K562 (cell line): ENCODE results near the gene SYT8. TPM values are rescaled to one million over a fixed set of nuclear protein-coding genes. Genes with fewer than 3 reads are reported as not detected.

Experiments
- ATAC-seq: fragments of 200-7000 bp; cut with Tn5 transposase; 3 replicates; pipeline ENCODE4 v1.9.1; 2020; ENCODE audit warnings: moderate library complexity
- BruUV-seq: library from RNA; stranded (reverse); fragments of 400-500 nt; replicated peaks from 2 replicates; lab custom pipeline; 2021; lab: Mats Ljungman, UMichigan
- CTCF ChIA-PET: fragments of 300-600 bp; formaldehyde crosslinking; extraction: SDS; loops from one replicate; lab custom pipeline; 2021; ENCODE audit warnings: low intra/inter-chr PET ratio; lab: Yijun Ruan, JAX
- POLR2A ChIA-PET: fragments of 300-600, 350-650 bp; sonication (Branson Sonifier 250); formaldehyde crosslinking; extraction: SDS; loops from one replicate; lab custom pipeline; 2021; ENCODE audit warnings: antibody characterized with exemption, inconsistent platforms; lab: Yijun Ruan, JAX
- DNase-seq, 4 experiments: peaks; one replicate each; pipeline versions ENCODE4 v3.0.0 to v3.0.0-alpha.2; 2011 to 2018; ENCODE audit warnings: low spot score in 3 of 4, mixed read lengths in 3 of 4; ENCODE audit errors: extremely low read depth in 1 of 4
- FAIRE-seq: peaks from 2 replicates; lab custom pipeline; 2011; peaks lifted over from hg19 to GRCh38; lab: Jason Lieb, UNC
- H2AFZ ChIP-seq: 2 replicates; pipeline ENCODE4 v1.6.0; 2011; ENCODE audit warnings: low read depth, low read length, control low read depth, inconsistent platforms
- H3K27ac ChIP-seq: fragments of 200-600 bp; 3 replicates; pipeline ENCODE4 v1.8.0; 2011; ENCODE audit warnings: low read depth, mild to moderate bottlenecking, control low read depth, inconsistent platforms, low read length, moderate library complexity, mixed read lengths; ENCODE audit errors: extremely low read depth
- H3K27me3 ChIP-seq, 2 experiments: fragments of 300-600 bp in 1 of 2; 2 replicates in 1 of 2; 3 replicates in 1 of 2; pipeline versions ENCODE4 v1.6.0 to v1.8.0; 2011; ENCODE audit warnings: inconsistent platforms in 2 of 2, low read length in 2 of 2, mild to moderate bottlenecking in 1 of 2, mixed read lengths in 1 of 2, moderate library complexity in 1 of 2; ENCODE audit not compliant: control insufficient read depth in 2 of 2, insufficient read depth in 2 of 2
- H3K36me3 ChIP-seq: fragments of 300-600 bp; 3 replicates; pipeline ENCODE4 v1.8.0; 2011; ENCODE audit warnings: mild to moderate bottlenecking, low read length, inconsistent platforms; ENCODE audit not compliant: control insufficient read depth, insufficient read depth
- H3K4me1 ChIP-seq, 2 experiments: fragments of 200-600 bp in 1 of 2; replicated peaks in 1 of 2; 2 replicates in 1 of 2; 3 replicates in 1 of 2; pipeline versions ENCODE4 v1.5.1 to v1.8.0; 2011; ENCODE audit warnings: inconsistent platforms in 2 of 2, low read length in 2 of 2, mild to moderate bottlenecking in 1 of 2, mixed read lengths in 1 of 2, moderate library complexity in 1 of 2; ENCODE audit not compliant: control insufficient read depth in 2 of 2, insufficient read depth in 2 of 2
- H3K4me2 ChIP-seq: 2 replicates; pipeline ENCODE4 v1.6.1; 2011; ENCODE audit warnings: low read length, control low read depth, inconsistent platforms, mixed read lengths; ENCODE audit not compliant: insufficient read depth
- H3K4me3 ChIP-seq: fragments of 200-600 bp; sonication (generic), shearing (Covaris generic); 2 replicates; pipeline ENCODE4 v1.5.1; 2016; ENCODE audit warnings: control low read depth, inconsistent platforms
- H3K79me2 ChIP-seq: fragments of 200-600 bp; 3 replicates; pipeline ENCODE4 v1.8.0; 2011; ENCODE audit warnings: low read length, inconsistent platforms; ENCODE audit not compliant: control insufficient read depth, insufficient read depth
- H3K9ac ChIP-seq, 2 experiments: 2 replicates each; pipeline versions ENCODE4 v1.6.0 to v1.6.1; 2011; ENCODE audit warnings: low read depth in 2 of 2, low read length in 2 of 2, control low read depth in 1 of 2, inconsistent platforms in 1 of 2, mild to moderate bottlenecking in 1 of 2, mixed read lengths in 1 of 2; ENCODE audit not compliant: insufficient read depth in 1 of 2
- H3K9me1 ChIP-seq: one replicate; pipeline ENCODE4 v1.6.0; 2011; ENCODE audit warnings: inconsistent platforms, mild to moderate bottlenecking, low read length, moderate library complexity; ENCODE audit not compliant: control insufficient read depth, insufficient read depth
- H3K9me3 ChIP-seq: replicated peaks from 2 replicates; pipeline ENCODE4 v1.5.1; 2011; ENCODE audit warnings: low read depth, low read length, inconsistent platforms; ENCODE audit not compliant: control insufficient read depth, insufficient read depth
- H4K20me1 ChIP-seq: replicated peaks from 2 replicates; pipeline ENCODE4 v1.6.1; 2011; ENCODE audit warnings: low read length, inconsistent platforms, mixed read lengths; ENCODE audit not compliant: control insufficient read depth, insufficient read depth
- AFF1 ChIP-seq, 2 experiments: fragments of 450-650 bp; IDR thresholded peaks; 2 replicates each; pipeline ENCODE4 v1.6.1; 2018; ENCODE audit warnings: mild to moderate bottlenecking in 2 of 2, low read depth in 1 of 2; ENCODE audit not compliant: partially characterized antibody in 2 of 2
- HCFC1 ChIP-seq: IDR thresholded peaks from 2 replicates; pipeline ENCODE4 v1.6.1; 2012; ENCODE audit warnings: low read depth, low read length, improper control_type of control experiment
- HIVEP1 ChIP-seq: fragments of 250-450 bp; sonication (Bioruptor Pico); IDR thresholded peaks from 2 replicates; pipeline ENCODE4 v1.4.0; 2020; ENCODE audit warnings: mild to moderate bottlenecking
- HNRNPH1 ChIP-seq: fragments of 200-400 bp; formaldehyde crosslinking; optimal IDR thresholded peaks from 2 replicates; pipeline ENCODE3; 2017; ENCODE audit warnings: low read depth, mild to moderate bottlenecking, low read length, moderate library complexity
- TRIM25 ChIP-seq: fragments of 450-650 bp; IDR thresholded peaks from 2 replicates; pipeline ENCODE4 v1.7.0; 2016; ENCODE audit warnings: borderline replicate concordance
- WGBS: fragments of 100-300 bp; shearing (Covaris generic); methylation state at CpG from one replicate; pipeline ENCODE4 v1.1.6; 2016; ENCODE audit warnings: low coverage, mixed read lengths; ENCODE audit not compliant: insufficient coverage; ENCODE audit errors: missing lambda C conversion rate; 5-methylcytosine and 5-hydroxymethylcytosine counted together
- in situ Hi-C: fragments of 300-500 bp; cut with MboI; formaldehyde crosslinking; loops from 4 replicates; pipeline ENCODE4 v1.15.0; 2018; ENCODE audit warnings: inconsistent platforms, mixed read lengths
- intact Hi-C: fragments of 100-400 bp; cut with micrococcal nuclease; formaldehyde crosslinking; loops from 2 replicates; pipeline ENCODE4 v1.14.2; 2022
- polyA plus RNA-seq, 8 experiments: library from polyadenylated mRNA; depleted of rRNA in 4 of 8; stranded (reverse) in 5 of 8; unstranded in 3 of 8; fragments of >200 nt; fragmentation: Nextera tagmentation in 2 of 8; fragmentation: Illumina TruSeq in 1 of 8; extraction: Ambion mirVana in 2 of 8; extraction: Trizol in 1 of 8; gene quantifications; 2 replicates each; pipeline versions ENCODE4 v1.2.1 to v1.2.3, GENCODE V29; 2011 to 2014; ENCODE audit warnings: inconsistent platforms in 1 of 8, missing spikeins in 1 of 8
- total RNA-seq, 7 experiments: library from RNA; depleted of rRNA in 6 of 7; stranded (reverse); fragments of >200 nt in 6 of 7; fragmentation: Illumina TruSeq in 2 of 7; extraction: Trizol in 2 of 7; gene quantifications; 2 replicates each; pipeline versions ENCODE4 v1.2.1 to v1.2.3, GENCODE V29; 2011 to 2021; ENCODE audit warnings: low replicate concordance in 1 of 7

Gene SYT8
- total and polyA plus RNA-seq, 9 of the 15 experiments (the other 6 are each of a cell fraction or from before 2014, with no cell fraction given) = not detected

- CTCF ChIA-PET = no interaction called here
- POLR2A ChIA-PET = no interaction called here
- H3K4me1 ChIP-seq = no peaks in the 10 kb centered on the region
- no peak overlapping the region for H3K9ac ChIP-seq
- H3K4me2 ChIP-seq = no peak overlapping the region
- H3K9me1 ChIP-seq = no peaks in the 10 kb centered on the region
- no peaks in the 10 kb centered on the region; the same call in 1 of the 2 replicates for H3K9me3 ChIP-seq
- no TSS peak for BruUV-seq
- H4K20me1 ChIP-seq = no peaks in the 10 kb centered on the region; the same call in 1 of the 2 replicates
- peaks cover 28 to 53% of the 10 kb centered on the region in 2 experiments for H3K27me3 ChIP-seq
- no peaks in the 10 kb centered on the region for H3K36me3 ChIP-seq
- DNase-seq (no peak), FAIRE-seq (no peak), ATAC-seq (no peak)
- intact Hi-C loops (no loop called here), in situ Hi-C loops (no loop called here)
- TF ChIP-seq HIVEP1 (CRISPR knock-in tag) (no peak), HCFC1 (no peak), HNRNPH1 (no peak), TRIM25 (no peak), AFF1 (IDR thresholded peaks at IDR 0.05; ENCODE audit: low read depth in 1 of 2, partially characterized antibody in 2 of 2) (peak in 1 of 2 experiments; percentile 93)
- H3K4me3 ChIP-seq = no peak overlapping the region
- 4% methylated on average over 5 of the region's 5 CpGs for WGBS
- no peaks in the 10 kb centered on the region for H3K79me2 ChIP-seq
- no peak overlapping the region for H2AFZ ChIP-seq
- no peak overlapping the region for H3K27ac ChIP-seq
Observed at GRCh38 chr11:1812274-1812673, 22.5 kb upstream of the SYT8 start.
